Measurements from ENCODE around the gene ACP7. TPM values are rescaled to one million over a fixed set of nuclear protein-coding genes. Genes with fewer than 3 reads are reported as not detected.

Gene ACP7
- total and polyA plus RNA-seq, 2 of the 4 experiments (the other 2 are of a cell fraction), result not detected

- H3K9me1 ChIP-seq (ENCODE audit: insufficient read depth, low read length), result peaks cover 11% of the 10 kb centered on the region; the same call in 1 of the 2 replicates
- no peaks in the 10 kb centered on the region for H3K36me3 ChIP-seq (ENCODE audit: control insufficient read depth, insufficient read depth, low read length)
- H3K56ac ChIP-seq (ENCODE audit: extremely low read depth, insufficient read depth, low read length), result no peak overlapping the region
Measured at GRCh38 chr19:39141929-39142328, 57.8 kb downstream of the ACP7 start.

More at GRCh38 chr19:39141929-39142328, 57.8 kb downstream of the ACP7 start:
- TF ChIP-seq FOS (IDR thresholded peaks at IDR 0.05; ENCODE audit: low read depth, low read length) (no peak), BHLHE40 (IDR thresholded peaks at IDR 0.05; ENCODE audit: low read depth, low read length) (no peak), NFE2L2 (IDR thresholded peaks at IDR 0.05; ENCODE audit: low read depth, low read length) (no peak), ELK1 (IDR thresholded peaks at IDR 0.05; ENCODE audit: borderline replicate concordance, low read depth, low read length) (no peak), CEBPB (IDR thresholded peaks at IDR 0.05; ENCODE audit: low read depth, low read length) (no peak), CTCF (conservative IDR thresholded peaks at IDR 0.05; ENCODE audit: low read depth, low read length) (no peak), MAZ (IDR thresholded peaks at IDR 0.05; ENCODE audit: borderline replicate concordance, low read depth, low read length) (no peak), RCOR1 (IDR thresholded peaks at IDR 0.05; ENCODE audit: insufficient replicate concordance, low read length) (no peak), RFX5 (IDR thresholded peaks at IDR 0.05; ENCODE audit: low read depth, low read length) (no peak), POLR2A (IDR thresholded peaks at IDR 0.05; ENCODE audit: low read depth, low read length) (no peak), USF2 (IDR thresholded peaks at IDR 0.05; ENCODE audit: low read depth, low read length) (no peak), MXI1 (IDR thresholded peaks at IDR 0.05; ENCODE audit: borderline replicate concordance, low read depth, low read length) (no peak), SMC3 (IDR thresholded peaks at IDR 0.05; ENCODE audit: low read depth, low read length) (no peak), RAD21 (IDR thresholded peaks at IDR 0.05; ENCODE audit: low read length) (no peak), CHD1 (IDR thresholded peaks at IDR 0.05; ENCODE audit: low read depth, low read length) (no peak), MAFK (IDR thresholded peaks at IDR 0.05; ENCODE audit: low read depth, low read length) (no peak)
- H3K23ac ChIP-seq (ENCODE audit: low read depth, low read length), result no peak overlapping the region; the same call in 1 of the 2 replicates
- ATAC-seq (ENCODE audit: low read depth) (no peak), DNase-seq (no peak)
- H3K9me3 ChIP-seq (ENCODE audit: control insufficient read depth, insufficient read depth, low read length), result no peaks in the 10 kb centered on the region
- peaks cover 49 to 85% of the 10 kb centered on the region in 2 experiments for H3K79me1 ChIP-seq (ENCODE audit: low read depth in 1 of 2, low read length in 2 of 2)
- intact Hi-C loops (cut with micrococcal nuclease), result no loop called here
- H3K27ac ChIP-seq (ENCODE audit: insufficient read depth, low read length), result no peak overlapping the region
- no peaks in the 10 kb centered on the region for H3K27me3 ChIP-seq (ENCODE audit: control insufficient read depth, insufficient read depth, low read length)
- no peak overlapping the region for H2BK5ac ChIP-seq (ENCODE audit: low read depth, low read length, poor library complexity, severe bottlenecking)
- no peak overlapping the region for H3K4ac ChIP-seq (ENCODE audit: low read depth, low read length)
- no peak overlapping the region for H3K4me3 ChIP-seq (ENCODE audit: insufficient read depth, low read depth, low read length)
- in situ Hi-C loops (cut with MboI; ENCODE audit: low sequenced_read_pairs), result no loop called here
- WGBS, 2 experiments (ENCODE audit: extremely low coverage in 2 of 2, insufficient read length in 1 of 2), result 100% methylated on average over 1 of the region's 11 CpGs; no CpG with 5 or more reads in 1 of the 2 experiments
- ChIA-PET CTCF (no interaction called here), POLR2A (ENCODE audit: unreplicated experiment) (no interaction called here)
- dilution Hi-C loops (cut with HindIII; ENCODE audit: low sequenced_read_pairs, unreplicated experiment), result no loop called here
- no TSS peak for BruUV-seq (replicated peaks)
- H4K20me1 ChIP-seq (ENCODE audit: insufficient read depth, low read length), result peaks cover 70% of the 10 kb centered on the region
- H2BK20ac ChIP-seq (ENCODE audit: low read depth, low read length), result no peak overlapping the region
- no peak overlapping the region for H4K5ac ChIP-seq (ENCODE audit: low read depth, low read length)
- no peak overlapping the region for H3K4me2 ChIP-seq (ENCODE audit: low read depth, low read length)
- H4K91ac ChIP-seq (ENCODE audit: insufficient read depth, low read depth, low read length), result no peak overlapping the region
- no peak overlapping the region for H3K18ac ChIP-seq (ENCODE audit: low read depth, low read length)
- H2AK5ac ChIP-seq (ENCODE audit: low read depth, low read length), result no peak overlapping the region
- no peak overlapping the region for H2AFZ ChIP-seq (replicated peaks; ENCODE audit: low read length, poor library complexity)
- no peak overlapping the region for H3K9ac ChIP-seq (ENCODE audit: low read depth, low read length)
- no peak overlapping the region for H4K8ac ChIP-seq (ENCODE audit: low read depth in 2 of 2, low read length in 2 of 2)
- H2BK120ac ChIP-seq (ENCODE audit: low read depth, low read length), result no peak overlapping the region
- H3K4me1 ChIP-seq (ENCODE audit: control insufficient read depth, insufficient read depth, low read length), result peaks cover 9% of the 10 kb centered on the region; the same call in 1 of the 2 replicates
- no peak overlapping the region for H2AK9ac ChIP-seq (replicated peaks; ENCODE audit: low read depth, low read length, poor library complexity)
- H2BK15ac ChIP-seq (ENCODE audit: low read depth, low read length), result no peak overlapping the region
- no peak overlapping the region for H3K14ac ChIP-seq (replicated peaks; ENCODE audit: low read depth, low read length)
